Right cardiac atrium (tissue), 5 donors: Measurements from ENCODE around the gene NECTIN4. TPM values are rescaled to one million over a fixed set of nuclear protein-coding genes. Genes with fewer than 3 reads are reported as not detected.

Experiments used
- ATAC-seq, 2 donors: fragments of 200-7000 bp; cut with Tn5 transposase; one replicate each; pipeline versions ENCODE4 v1.8.0 to v1.9.1; 2020; ENCODE audit warnings: moderate library complexity in 2 of 2, mild to moderate bottlenecking in 1 of 2
- DNase-seq, 3 donors: peaks; one replicate each; pipeline ENCODE4 v3.0.0-alpha.2; 2020
- H3K27ac ChIP-seq: one replicate; pipeline ENCODE4 v1.5.1; 2013; ENCODE audit warnings: mild to moderate bottlenecking, low read length, control low read depth, moderate library complexity
- H3K27me3 ChIP-seq: one replicate; pipeline ENCODE4 v1.6.1; 2013; ENCODE audit not compliant: control insufficient read depth, insufficient read depth
- H3K4me1 ChIP-seq: one replicate; pipeline ENCODE4 v1.6.1; 2013; ENCODE audit warnings: low read length; ENCODE audit not compliant: control insufficient read depth, insufficient read depth
- H3K4me3 ChIP-seq: one replicate; pipeline ENCODE4 v1.5.1; 2013; ENCODE audit warnings: low read length, control low read depth
- H3K9me3 ChIP-seq: one replicate; pipeline ENCODE4 v1.6.1; 2013; ENCODE audit warnings: low read length; ENCODE audit not compliant: control insufficient read depth
- WGBS: extraction: QIAGEN DNeasy Blood & Tissue Kit; methylation state at CpG from one replicate; pipeline ENCODE4 v1.1.7; 2013; 5-methylcytosine and 5-hydroxymethylcytosine counted together
- intact Hi-C, 4 donors: fragments of 100-400 bp; cut with DNase I; formaldehyde crosslinking; loops; one replicate each; pipeline versions ENCODE4 v1.11.0 to v1.14.0; 2022 to 2023
- polyA plus RNA-seq: library from polyadenylated mRNA; stranded (reverse); fragments of 200-250 nt; gene quantifications from one replicate; pipeline ENCODE4 v1.2.3, GENCODE V29; 2013
- total RNA-seq, 4 donors: library from RNA; stranded (reverse); fragmentation: NEBNext Ultra II Directional; extraction: Animal tissue kit (Norgen Biotek cat#: 25700); gene quantifications; one replicate each; pipeline ENCODE4 v1.2.1, GENCODE V29; 2021
- donor health status: healthy with polysubstance abuse.
- donor health status: DM: no; HTN: yes; CAD: no.
- donor health status: DM: no; HTN: no; CAD: no.
- donor health status: DM: no; HTN: yes; CAD: no; lungs with severe emphysema.
- donor health status: DM: yes; HTN: yes; CAD: no.

Gene NECTIN4
- total and polyA plus RNA-seq, 5 donors = 0.02 TPM; not detected in 4

DNA sequence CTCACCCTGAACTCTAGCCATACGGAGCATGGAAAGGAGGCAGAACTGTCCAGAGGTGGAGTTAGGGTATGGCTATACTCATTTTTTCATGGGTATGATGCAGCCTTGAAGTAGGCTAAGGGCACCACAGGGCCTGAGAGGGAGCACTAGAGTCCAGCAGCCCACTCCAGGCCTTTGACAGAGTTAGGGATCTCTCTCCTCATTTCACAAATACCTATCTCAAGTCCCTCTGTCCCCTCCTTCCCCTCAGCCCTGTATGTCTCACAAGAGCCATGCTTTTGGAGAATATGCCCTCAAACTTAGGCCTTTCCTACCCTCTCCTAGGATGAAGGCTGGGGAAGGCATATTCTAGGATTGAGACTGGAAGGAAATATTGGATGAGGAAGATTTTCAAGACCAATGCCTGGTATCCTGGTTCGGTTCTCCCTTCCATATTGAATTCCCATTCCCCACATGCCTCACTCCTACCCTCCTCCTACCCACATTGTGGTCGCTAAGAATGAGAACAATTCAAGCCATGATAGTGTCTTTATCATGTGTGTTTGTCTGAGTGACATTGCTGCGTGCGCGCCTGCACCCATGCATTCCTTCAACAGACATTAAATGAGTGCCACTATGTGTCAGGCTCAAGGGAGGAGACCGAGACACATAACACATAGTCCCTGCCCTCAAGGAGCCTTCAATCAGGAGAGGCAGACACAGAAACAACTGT, 2.6 kb upstream of the NECTIN4 start:
- Histone ChIP-seq H3K9me3 (no peaks in the 10 kb centered on the region), H3K4me3 (no peak overlapping the region), H3K27me3 (no peaks in the 10 kb centered on the region), H3K4me1 (no peaks in the 10 kb centered on the region), H3K27ac (no peak overlapping the region)
- DNase-seq (no peak), ATAC-seq (no peak)
- intact Hi-C loops = loop anchor here in 2 of 4 donors (10.0 kb wide), 2 partner anchors 97 to 257 kb away; no protein-coding TSS in a partner anchor
- 90% methylated on average over 7 of the region's 7 CpGs for WGBS

DNA sequence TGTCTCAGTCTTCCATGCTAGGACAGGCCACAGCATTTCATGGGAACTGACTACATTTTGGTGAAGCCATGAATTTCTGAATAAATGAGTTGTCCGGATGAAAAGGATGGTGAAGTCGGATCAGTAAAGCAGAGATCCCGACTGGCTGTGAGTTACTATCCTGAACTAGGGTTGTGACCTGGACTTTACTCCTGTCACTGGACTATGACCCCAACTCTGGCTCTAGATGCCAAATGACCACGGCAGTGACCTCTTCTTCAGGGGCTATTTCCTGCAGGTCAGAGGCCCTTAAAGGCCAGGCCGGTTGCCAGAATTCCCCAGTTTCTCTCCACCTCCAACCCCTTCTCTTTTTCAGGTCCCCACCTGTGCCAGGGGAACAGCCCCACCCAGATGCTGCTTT, 1.7 kb upstream of the NECTIN4 start:
- H3K9me3 ChIP-seq = no peaks in the 10 kb centered on the region
- no peaks in the 10 kb centered on the region for H3K27me3 ChIP-seq
- WGBS = 82% methylated on average over 5 of the region's 5 CpGs
- DNase-seq = no peak
- no peaks in the 10 kb centered on the region for H3K4me1 ChIP-seq
- ATAC-seq = no peak
- intact Hi-C loops = loop anchor here in 2 of 4 donors (10.0 kb wide), 2 partner anchors 96 to 256 kb away; no protein-coding TSS in a partner anchor
- no peak overlapping the region for H3K4me3 ChIP-seq
- no peak overlapping the region for H3K27ac ChIP-seq

DNA sequence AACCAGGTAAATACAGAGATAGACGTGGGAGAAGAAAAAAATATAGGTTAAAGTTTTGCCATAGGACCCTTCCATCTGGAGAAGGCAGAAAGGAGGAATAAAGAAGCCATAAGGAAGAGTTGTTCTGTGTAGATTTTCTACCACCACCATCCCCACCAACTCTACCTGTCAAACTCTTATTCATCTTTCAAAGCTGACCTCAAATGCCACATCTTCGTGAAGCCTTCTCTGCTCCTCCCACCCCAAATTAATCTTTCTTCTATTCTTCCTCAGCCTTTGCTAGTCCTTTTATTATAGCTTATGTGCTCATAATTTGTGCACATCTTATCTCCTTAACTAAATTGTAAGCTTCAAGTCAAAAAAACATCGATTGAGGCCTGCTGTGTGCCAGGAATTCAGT, 1.3 kb upstream of the NECTIN4 start:
- Histone ChIP-seq H3K9me3 (no peaks in the 10 kb centered on the region), H3K27ac (no peak overlapping the region), H3K4me1 (no peaks in the 10 kb centered on the region), H3K4me3 (no peak overlapping the region), H3K27me3 (no peaks in the 10 kb centered on the region)
- WGBS = 76% methylated on average over 3 of the region's 3 CpGs
- intact Hi-C loops = loop anchor here in 2 of 4 donors (10.0 kb wide), 2 partner anchors 96 to 256 kb away; no protein-coding TSS in a partner anchor
- DNase-seq (no peak), ATAC-seq (no peak)

DNA sequence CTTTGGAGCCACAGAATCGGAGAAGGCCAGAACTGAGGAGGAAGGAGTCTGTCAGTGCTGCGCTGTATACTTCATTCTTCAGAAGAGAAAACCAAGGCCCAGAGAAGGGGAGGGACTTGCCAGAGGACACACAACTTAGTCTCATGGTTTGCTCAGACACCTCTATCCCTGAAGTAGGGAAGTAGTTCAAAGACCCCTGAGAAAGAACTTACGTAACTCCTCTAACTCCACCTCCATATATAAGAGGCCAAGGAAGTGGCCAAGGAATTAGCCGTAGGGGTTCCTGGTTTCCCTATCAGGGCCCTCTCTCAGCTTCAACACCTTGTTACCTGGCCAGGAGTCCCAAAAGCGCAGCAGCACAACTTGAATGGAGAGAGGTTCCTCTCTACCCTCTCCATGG, 580 bp upstream of the NECTIN4 start:
- DNase-seq = no peak
- intact Hi-C loops = loop anchor here in 2 of 4 donors (10.0 kb wide), 2 partner anchors 95 to 255 kb away; no protein-coding TSS in a partner anchor

DNA sequence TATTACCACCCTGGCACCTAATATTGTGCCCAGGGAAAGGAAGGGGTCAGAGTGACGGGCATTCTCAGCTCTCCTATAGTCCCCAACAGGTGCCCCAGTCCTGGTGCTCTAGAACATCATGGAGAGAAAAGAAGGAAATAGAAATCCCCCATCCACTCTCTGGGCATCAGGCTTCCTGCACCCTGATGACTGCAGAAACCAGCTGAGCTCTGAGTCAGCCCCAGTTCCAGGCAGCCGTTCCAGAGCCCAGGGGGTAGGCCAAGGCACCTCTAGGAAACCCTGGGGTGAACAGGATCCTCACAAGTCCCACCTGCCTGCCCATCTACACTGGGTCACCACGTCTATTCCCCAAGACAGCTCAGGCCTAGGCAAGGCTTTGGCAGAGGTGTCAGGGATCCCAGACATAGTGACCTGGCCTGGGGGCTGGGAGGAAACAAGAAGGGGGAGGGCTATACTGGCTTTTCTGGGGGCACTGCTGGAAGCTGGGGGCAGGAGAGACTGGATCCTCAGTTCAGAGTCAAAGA, 709 bp downstream of the NECTIN4 start:
- intact Hi-C loops = no loop called here
- Histone ChIP-seq H3K27ac (no peak overlapping the region), H3K9me3 (no peaks in the 10 kb centered on the region), H3K4me1 (no peaks in the 10 kb centered on the region), H3K27me3 (no peaks in the 10 kb centered on the region), H3K4me3 (no peak overlapping the region)
- 85% methylated on average over 3 of the region's 3 CpGs for WGBS
- ATAC-seq (no peak), DNase-seq (no peak)

More for the DNA sequence above, 580 bp upstream of the NECTIN4 start:
- no peaks in the 10 kb centered on the region for H3K27me3 ChIP-seq
- 95% methylated on average over 5 of the region's 5 CpGs for WGBS
- H3K27ac ChIP-seq = no peak overlapping the region
- no peak for ATAC-seq
- H3K9me3 ChIP-seq = no peaks in the 10 kb centered on the region
- no peaks in the 10 kb centered on the region for H3K4me1 ChIP-seq
- no peak overlapping the region for H3K4me3 ChIP-seq

DNA sequence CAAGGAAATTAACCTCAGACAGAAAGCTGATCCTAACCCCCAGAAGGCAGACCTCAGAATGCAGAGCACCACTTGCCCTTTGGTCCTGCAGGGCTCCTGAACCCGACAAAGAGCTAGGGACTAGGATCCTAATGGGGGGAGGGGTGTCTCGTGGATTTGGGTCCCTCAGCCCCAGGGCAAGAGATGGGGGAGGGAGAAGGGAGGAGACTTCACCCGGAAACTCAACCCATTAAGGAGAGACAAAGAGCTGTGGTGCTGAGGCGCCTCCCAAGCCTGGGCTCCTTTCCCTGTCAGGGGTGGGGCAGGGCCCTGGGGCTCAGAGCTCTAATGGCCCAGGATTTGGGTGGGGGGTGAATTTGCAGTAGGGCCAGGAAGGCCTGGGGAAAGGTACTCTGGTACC, 2.9 kb downstream of the NECTIN4 start:
- no peak overlapping the region for H3K4me3 ChIP-seq
- WGBS = 67% methylated on average over 4 of the region's 4 CpGs
- intact Hi-C loops = no loop called here

DNA sequence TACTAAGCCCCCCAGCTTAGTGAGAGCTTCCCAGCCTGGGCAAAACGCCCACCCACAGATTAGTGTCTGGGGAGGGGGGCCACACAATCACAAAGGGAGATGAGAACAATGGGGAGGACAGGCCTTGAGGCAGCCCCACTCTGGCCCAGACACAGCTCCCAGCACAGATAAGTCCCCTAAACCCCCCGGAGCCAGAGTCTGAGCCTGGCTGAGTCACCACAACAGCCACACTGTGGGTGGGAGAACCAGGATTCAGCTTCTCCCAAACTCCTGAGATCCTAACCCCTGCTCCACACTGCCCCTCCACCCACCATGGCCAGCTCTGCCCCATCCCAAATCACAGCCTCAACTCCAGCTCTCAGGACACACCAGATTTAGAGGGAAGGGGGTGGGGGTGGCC, 4.2 kb downstream of the NECTIN4 start:
- WGBS = 62% methylated on average over 2 of the region's 2 CpGs
- no peak for DNase-seq
- Histone ChIP-seq H3K4me1 (no peaks in the 10 kb centered on the region), H3K4me3 (no peak overlapping the region), H3K27ac (no peak overlapping the region), H3K9me3 (no peaks in the 10 kb centered on the region), H3K27me3 (no peaks in the 10 kb centered on the region)
- intact Hi-C loops = no loop called here
- no peak for ATAC-seq

More for the DNA sequence above, 2.9 kb downstream of the NECTIN4 start:
- Histone ChIP-seq H3K9me3 (no peaks in the 10 kb centered on the region), H3K27me3 (no peaks in the 10 kb centered on the region), H3K4me1 (no peaks in the 10 kb centered on the region), H3K27ac (no peak overlapping the region)
- ATAC-seq = no peak
- no peak for DNase-seq

DNA sequence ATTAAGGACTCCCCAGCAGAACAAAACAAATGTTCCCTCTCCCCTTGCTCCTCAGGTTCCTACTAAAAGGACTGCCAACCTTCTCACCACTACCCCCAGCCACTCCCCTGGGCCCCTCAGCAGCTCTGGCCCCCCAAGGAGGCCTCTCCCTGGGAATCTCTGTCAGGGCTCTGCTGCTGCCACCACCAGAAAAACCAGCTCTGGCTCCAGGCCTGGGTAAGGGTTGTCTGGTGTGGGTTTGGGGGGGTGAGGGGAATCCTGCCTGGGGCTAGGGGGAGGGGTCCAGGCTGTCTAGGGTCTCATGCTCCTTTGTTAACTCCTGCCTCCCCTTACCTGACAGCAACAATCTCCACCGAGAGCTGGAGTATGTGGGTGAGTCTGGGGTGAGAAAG, 4.8 kb downstream of the NECTIN4 start:
- H3K4me3 ChIP-seq = no peak overlapping the region
- H3K4me1 ChIP-seq = no peaks in the 10 kb centered on the region
- intact Hi-C loops = no loop called here
- H3K9me3 ChIP-seq = no peaks in the 10 kb centered on the region
- no peaks in the 10 kb centered on the region for H3K27me3 ChIP-seq
- no peak overlapping the region for H3K27ac ChIP-seq
- WGBS = 100% methylated on average over 1 of the region's 1 CpG
- DNase-seq (no peak), ATAC-seq (no peak)

DNA sequence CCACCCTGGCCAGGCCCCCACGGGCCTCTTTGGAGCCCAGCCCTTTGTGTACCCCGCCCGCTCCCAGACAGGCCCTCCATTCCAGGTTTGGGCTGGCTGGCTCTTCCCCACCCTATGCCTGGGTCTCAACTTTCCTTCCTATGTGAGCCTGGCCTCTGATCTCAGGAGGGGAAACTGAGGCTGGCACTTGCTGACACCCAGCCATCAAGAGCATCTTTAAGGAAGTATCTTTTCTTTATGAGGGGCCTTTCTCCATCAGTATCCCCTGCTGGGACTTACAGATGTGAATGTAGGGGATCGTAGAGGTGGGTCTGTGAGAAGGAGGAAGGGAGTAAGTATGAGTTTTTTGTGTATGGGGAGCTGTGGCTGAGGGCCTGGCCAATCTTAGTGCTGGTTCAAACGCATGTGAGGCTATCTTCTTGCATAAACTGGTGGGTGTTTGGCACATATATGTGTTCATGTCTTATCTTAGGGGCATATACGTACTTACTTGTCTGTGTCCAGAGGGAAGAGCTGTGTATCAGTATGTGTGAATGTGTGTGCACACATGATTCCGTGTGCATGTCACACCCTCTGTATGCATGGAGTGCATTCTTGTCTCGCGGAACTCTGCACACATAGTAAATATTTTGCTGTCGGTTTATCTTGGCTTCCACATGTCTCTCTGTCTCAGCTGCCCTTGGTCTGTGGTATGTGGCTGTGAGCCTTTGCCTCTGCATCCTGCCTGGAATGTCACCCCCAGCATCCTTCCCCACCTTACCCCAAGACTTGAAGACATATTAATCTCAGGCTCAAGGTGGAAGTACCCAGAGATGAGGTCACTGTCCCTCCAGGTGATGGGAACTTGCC, 5.4 kb downstream of the NECTIN4 start:
- no peak overlapping the region for H3K27ac ChIP-seq
- no peaks in the 10 kb centered on the region for H3K4me1 ChIP-seq

DNA sequence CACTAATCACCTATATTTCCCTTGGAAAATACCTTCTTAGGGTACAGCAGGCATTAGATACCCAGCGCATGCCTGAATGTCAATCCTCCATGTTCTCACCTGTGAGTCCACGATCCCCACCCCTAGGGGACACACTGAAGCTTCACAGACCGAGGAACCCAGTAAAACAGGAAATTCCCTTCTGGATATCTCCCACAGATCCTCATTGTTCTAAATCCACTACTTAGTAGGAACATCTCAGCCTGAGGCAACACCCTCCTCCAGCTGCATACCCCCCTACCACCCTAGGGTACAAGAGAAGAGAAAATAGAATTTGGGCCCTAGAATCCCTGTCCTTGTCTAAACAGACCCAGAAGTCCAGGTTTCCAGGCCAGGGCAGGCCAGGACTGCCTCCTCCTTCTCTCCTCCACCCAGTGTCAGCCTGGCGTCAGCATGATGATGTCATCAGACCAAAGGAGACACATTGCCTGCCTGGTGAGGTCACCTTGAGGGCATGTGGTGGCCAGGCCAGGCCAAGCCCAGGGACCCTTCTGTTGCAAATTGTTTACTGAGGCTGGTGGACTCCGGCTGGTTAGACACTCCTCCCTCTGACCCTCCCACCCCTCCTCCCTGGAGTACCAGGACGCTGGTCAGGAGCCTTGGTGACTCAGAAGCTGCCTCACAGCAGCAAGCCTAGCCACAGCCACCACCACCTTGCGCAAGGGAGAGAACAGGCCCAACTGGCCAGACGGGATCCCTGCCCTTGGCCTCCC, 6.2 kb downstream of the NECTIN4 start:
- ATAC-seq (peak; percentile 90 to 94), DNase-seq (peak; percentile 87 to 90 (median 89))
- Histone ChIP-seq H3K9me3 (no peaks in the 10 kb centered on the region), H3K27ac (no peak overlapping the region), H3K4me3 (no peak overlapping the region), H3K27me3 (no peaks in the 10 kb centered on the region), H3K4me1 (no peaks in the 10 kb centered on the region)
- intact Hi-C loops = no loop called here
- 58% methylated on average over 8 of the region's 8 CpGs for WGBS

More for the DNA sequence above, 5.4 kb downstream of the NECTIN4 start:
- H3K9me3 ChIP-seq = no peaks in the 10 kb centered on the region
- no peak overlapping the region for H3K4me3 ChIP-seq
- DNase-seq (no peak), ATAC-seq (no peak)
- 68% methylated on average over 10 of the region's 10 CpGs for WGBS
- intact Hi-C loops = no loop called here
- H3K27me3 ChIP-seq = no peaks in the 10 kb centered on the region
